ENCODE measurements around the gene DMRTB1.

DNA sequence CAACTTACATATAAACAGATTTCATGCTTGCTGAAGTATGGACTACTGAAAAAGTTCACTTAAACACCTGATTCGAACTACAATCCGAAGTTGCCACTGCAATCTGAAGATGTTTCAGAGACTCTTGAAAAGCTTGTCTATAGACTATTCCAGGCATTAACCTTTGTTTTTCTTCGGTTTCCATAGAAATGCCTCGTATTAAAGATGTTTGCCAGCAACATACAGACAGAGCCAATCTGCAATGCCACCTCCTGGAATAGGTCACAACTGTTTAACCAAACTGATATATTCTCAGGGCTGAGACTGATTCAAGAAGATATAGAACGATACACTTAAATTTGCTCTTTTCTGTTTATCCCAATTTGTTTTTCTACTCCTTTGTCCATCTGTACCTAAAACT is 28.9 kb upstream of the DMRTB1 start:
- TF ChIP-seq, protein P1, sequence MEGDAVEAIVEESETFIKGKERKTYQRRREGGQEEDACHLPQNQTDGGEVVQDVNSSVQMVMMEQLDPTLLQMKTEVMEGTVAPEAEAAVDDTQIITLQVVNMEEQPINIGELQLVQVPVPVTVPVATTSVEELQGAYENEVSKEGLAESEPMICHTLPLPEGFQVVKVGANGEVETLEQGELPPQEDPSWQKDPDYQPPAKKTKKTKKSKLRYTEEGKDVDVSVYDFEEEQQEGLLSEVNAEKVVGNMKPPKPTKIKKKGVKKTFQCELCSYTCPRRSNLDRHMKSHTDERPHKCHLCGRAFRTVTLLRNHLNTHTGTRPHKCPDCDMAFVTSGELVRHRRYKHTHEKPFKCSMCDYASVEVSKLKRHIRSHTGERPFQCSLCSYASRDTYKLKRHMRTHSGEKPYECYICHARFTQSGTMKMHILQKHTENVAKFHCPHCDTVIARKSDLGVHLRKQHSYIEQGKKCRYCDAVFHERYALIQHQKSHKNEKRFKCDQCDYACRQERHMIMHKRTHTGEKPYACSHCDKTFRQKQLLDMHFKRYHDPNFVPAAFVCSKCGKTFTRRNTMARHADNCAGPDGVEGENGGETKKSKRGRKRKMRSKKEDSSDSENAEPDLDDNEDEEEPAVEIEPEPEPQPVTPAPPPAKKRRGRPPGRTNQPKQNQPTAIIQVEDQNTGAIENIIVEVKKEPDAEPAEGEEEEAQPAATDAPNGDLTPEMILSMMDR (IDR thresholded peaks at IDR 0.05; ENCODE audit: low read depth, low read length), result no peak
- no peak for TF ChIP-seq EZH2phosphoT487 (IDR thresholded peaks at IDR 0.05; ENCODE audit: low read depth)
